Testis (tissue), 3 donors: Measurements from ENCODE around the gene EIF4B. TPM values are rescaled to one million over a fixed set of nuclear protein-coding genes. Genes with fewer than 3 reads are reported as not detected.
A peak's percentile ranks its signal among the peaks of the same experiment; 100 is the strongest.

Experiments
- DNase-seq: peaks from one replicate; pipeline ENCODE4 v3.0.0-alpha.2; 2019
- H3K27ac ChIP-seq, 2 donors: fragments of 200-600 bp; sonication (generic); one replicate each; pipeline ENCODE4 v1.5.1; 2019
- H3K27me3 ChIP-seq: fragments of 200-600 bp; sonication (generic); one replicate; pipeline ENCODE4 v1.5.1; 2019
- H3K36me3 ChIP-seq: fragments of 200-600 bp; sonication (generic); one replicate; pipeline ENCODE4 v1.5.1; 2017; ENCODE audit warnings: low read depth; ENCODE audit errors: missing control alignments
- H3K4me1 ChIP-seq: fragments of 200-600 bp; sonication (generic); one replicate; pipeline ENCODE4 v1.5.1; 2019
- H3K4me3 ChIP-seq, 2 donors: fragments of 200-600 bp; sonication (generic); one replicate each; pipeline ENCODE4 v1.5.1; 2017 to 2019
- H3K9me3 ChIP-seq: fragments of 200-600 bp; sonication (generic); one replicate; pipeline ENCODE4 v1.5.1; 2017
- CTCF ChIP-seq, 3 experiments: fragments of 450-650 bp in 2 of 3; fragments of 200-600 bp in 1 of 3; sonication (generic) in 1 of 3; IDR thresholded peaks; one replicate each; pipeline ENCODE4 v1.5.1; 2016 to 2019; ENCODE audit warnings: antibody characterized with exemption in 3 of 3, mild to moderate bottlenecking in 2 of 3, moderate library complexity in 1 of 3
- POLR2A ChIP-seq: fragments of 450-650 bp; IDR thresholded peaks from one replicate; pipeline ENCODE4 v1.6.1; 2017; ENCODE audit warnings: antibody characterized with exemption, mild to moderate bottlenecking, moderate library complexity
- WGBS, 2 donors: methylation state at CpG; one replicate each; pipeline ENCODE4 v1.1.5; 2018; 5-methylcytosine and 5-hydroxymethylcytosine counted together
- intact Hi-C: fragments of 100-400 bp; cut with DNase I; formaldehyde crosslinking; loops from one replicate; pipeline ENCODE4 v1.15.1; 2023; ENCODE audit warnings: low total_unique reads
- polyA plus RNA-seq: library from polyadenylated mRNA; stranded (reverse); fragments of 350-450 nt; fragmentation: Illumina TruSeq; extraction: RNeasy Lipid Tissue Mini Kit (QIAGEN cat#74804); gene quantifications from one replicate; pipeline ENCODE4 v1.2.3, GENCODE V29; 2014; ENCODE audit warnings: low read depth, low replicate concordance; ENCODE audit not compliant: insufficient read depth
- total RNA-seq, 2 donors: library from RNA; depleted of rRNA; stranded (reverse); fragments of >200 nt; gene quantifications; one replicate each; pipeline ENCODE4 v1.2.3, GENCODE V29; 2016

The EIF4B gene
- total and polyA plus RNA-seq, 3 donors from 2014 or later = 219 to 305 (median 249) TPM

- DNase-seq = no peak
- Histone ChIP-seq H3K9me3 (no peaks in the 10 kb centered on the region), H3K4me3 (no peak overlapping the region), H3K36me3 (no peaks in the 10 kb centered on the region), H3K27ac (peak overlapping the region; percentile 50 to 60), H3K27me3 (no peaks in the 10 kb centered on the region), H3K4me1 (peaks cover 87% of the 10 kb centered on the region)
- intact Hi-C loops = no loop called here
- TF ChIP-seq POLR2A (no peak), CTCF (IDR thresholded peaks at IDR 0.05) (no peak)
- 63 to 73% methylated on average over 13 of the region's 13 CpGs for WGBS, 2 donors
These were observed 61.9 kb downstream of the EIF4B start for GRCh38 chr12:53067993-53068770.

- no peaks in the 10 kb centered on the region for H3K9me3 ChIP-seq
- H3K4me3 ChIP-seq = no peak overlapping the region
- DNase-seq = no peak
- H3K36me3 ChIP-seq = no peaks in the 10 kb centered on the region
- WGBS, 2 donors = 56 to 57% methylated on average over 15 of the region's 15 CpGs
- peak overlapping the region; percentile 51 to 60 for H3K27ac ChIP-seq
- no peaks in the 10 kb centered on the region for H3K27me3 ChIP-seq
- TF ChIP-seq CTCF (IDR thresholded peaks at IDR 0.05) (no peak), POLR2A (no peak)
- H3K4me1 ChIP-seq = peaks cover 81% of the 10 kb centered on the region
- intact Hi-C loops = no loop called here
These were observed 62.7 kb downstream of the EIF4B start for GRCh38 chr12:53068811-53069585.

GRCh38 chr12:53069621-53070410 is 63.6 kb downstream of the EIF4B start:
- DNase-seq = peak; percentile 83
- intact Hi-C loops = loop anchor here (2.0 kb wide), 1 partner anchor 27 kb away; the partner anchor contains the start of gene IGFBP6
- peaks cover 75% of the 10 kb centered on the region for H3K4me1 ChIP-seq
- no peak for TF ChIP-seq POLR2A
- no peak for TF ChIP-seq CTCF (IDR thresholded peaks at IDR 0.05)
- H3K9me3 ChIP-seq = no peaks in the 10 kb centered on the region
- no peaks in the 10 kb centered on the region for H3K36me3 ChIP-seq
- H3K27me3 ChIP-seq = no peaks in the 10 kb centered on the region
- 49 to 50% methylated on average over 11 to 12 of the region's 12 CpGs for WGBS, 2 donors
- peak overlapping the region; percentile 56 to 86 for H3K27ac ChIP-seq
- H3K4me3 ChIP-seq = no peak overlapping the region

GRCh38 chr12:53070877-53071492 is 64.7 kb downstream of the EIF4B start:
- DNase-seq = no peak
- Histone ChIP-seq H3K9me3 (no peaks in the 10 kb centered on the region), H3K27me3 (no peaks in the 10 kb centered on the region), H3K4me3 (no peak overlapping the region), H3K4me1 (peaks cover 64% of the 10 kb centered on the region), H3K27ac (peak overlapping the region; percentile 56 to 86), H3K36me3 (no peaks in the 10 kb centered on the region)
- intact Hi-C loops = loop anchor here (2.0 kb wide), 1 partner anchor 26 kb away; the partner anchor contains the start of gene IGFBP6
- WGBS, 2 donors = 69 to 79% methylated on average over 6 to 7 of the region's 7 CpGs
- no peak for TF ChIP-seq CTCF (IDR thresholded peaks at IDR 0.05)
- no peak for TF ChIP-seq POLR2A
